ENCODE data around the gene ZFYVE26. TPM values are rescaled to one million over a fixed set of nuclear protein-coding genes. Genes with fewer than 3 reads are reported as not detected.
A peak's percentile ranks its signal among the peaks of the same experiment; 100 is the strongest.
"Not testable (repeated sequence)": the region's sequence is repeated elsewhere in the genome, so short reads cannot be mapped to it uniquely, and the experiment has no call there.

ZFYVE26 gene
- total RNA-seq, 6 experiments from 2014 or later = 8.3 to 14.8 (median 11.3) TPM

DNA sequence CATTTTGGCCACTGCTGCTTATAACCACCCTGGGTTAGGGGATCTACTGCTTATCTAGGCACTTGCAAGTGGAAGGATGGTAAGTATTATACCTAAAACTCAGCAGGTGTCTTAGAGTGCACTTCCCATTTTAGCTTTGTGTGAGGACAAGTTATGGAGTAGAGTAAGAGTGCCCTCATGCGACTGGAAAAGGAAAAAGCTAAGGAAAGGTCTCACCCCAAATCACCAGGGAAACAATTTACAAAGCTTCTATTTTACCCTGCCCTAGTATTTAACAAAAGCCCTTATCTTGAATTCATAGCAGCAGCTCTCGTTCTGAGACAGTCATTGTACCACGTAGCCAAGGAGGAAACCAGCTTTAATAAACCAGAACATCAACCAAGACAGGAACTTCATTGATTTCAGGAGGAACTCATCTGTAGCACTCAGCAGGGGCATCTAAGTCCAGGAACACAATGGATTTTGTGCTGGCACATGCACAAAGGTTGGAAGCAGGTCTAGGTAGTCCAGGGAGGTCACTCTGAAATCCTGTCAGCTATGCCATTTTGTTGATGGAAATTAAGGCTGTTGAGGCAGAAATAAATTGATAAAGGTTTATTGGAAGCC, 111.8 kb downstream of the ZFYVE26 start:
- TF ChIP-seq POLR2A (IDR thresholded peaks at IDR 0.05) (no peak), CTCF (IDR thresholded peaks at IDR 0.05) (peak; percentile 70 to 85 (median 76))
- ATAC-seq (peak; percentile 91 to 96 (median 94)), DNase-seq (no peak)
- 0% methylated on average over 3 of the region's 3 CpGs for whole genome bisulfite sequencing (ENCODE audit: insufficient coverage, low coverage, low lambda C conversion rate, missing lambda C conversion rate)
- Histone ChIP-seq H3K36me3 (no peaks in the 10 kb centered on the region), H3K27ac (no peak overlapping the region), H3K4me3 (no peak overlapping the region), H3K27me3 (no peaks in the 10 kb centered on the region), H3K4me1 (peaks cover 0 to 19% (median 4%) of the 10 kb centered on the region in 4 donors), H3K9me3 (no peaks in the 10 kb centered on the region)
- intact Hi-C loops (cut with DNase I) = no loop called here

- 12% methylated on average over 3 of the region's 3 CpGs for WGBS (ENCODE audit: insufficient coverage, low coverage, low lambda C conversion rate, missing lambda C conversion rate)
- peak; percentile 65 to 72 (median 66) for ATAC-seq
- no peak overlapping the region for H3K27ac ChIP-seq
- H3K9me3 ChIP-seq = no peaks in the 10 kb centered on the region
- TF ChIP-seq CTCF (IDR thresholded peaks at IDR 0.05) = no peak
- TF ChIP-seq POLR2A (IDR thresholded peaks at IDR 0.05) = no peak
- intact Hi-C loops (cut with DNase I) = no loop called here
- no peaks in the 10 kb centered on the region for H3K36me3 ChIP-seq
- no peaks in the 10 kb centered on the region for H3K27me3 ChIP-seq
- H3K4me3 ChIP-seq = no peak overlapping the region
- H3K4me1 ChIP-seq = peaks cover 0 to 17% (median 1%) of the 10 kb centered on the region in 4 donors
- no peak for DNase-seq
Measured at GRCh38 chr14:67703997-67704396, 112.4 kb downstream of the ZFYVE26 start.

- ATAC-seq; intact Hi-C loops (cut with DNase I); H3K4me3 ChIP-seq; H3K27me3 ChIP-seq; H3K27ac ChIP-seq; H3K36me3 ChIP-seq; H3K9me3 ChIP-seq; DNase-seq: not testable (repeated sequence)
- H3K4me1 ChIP-seq = peaks cover 0 to 18% (median 0%) of the 10 kb centered on the region in 4 donors
- 84% methylated on average over 8 of the region's 8 CpGs for WGBS (ENCODE audit: insufficient coverage, low coverage, low lambda C conversion rate, missing lambda C conversion rate)
Measured at GRCh38 chr14:67701492-67701891, 114.9 kb downstream of the ZFYVE26 start, which contains the start of gene RDH12. RDH12 (plus strand) TSS chr14:67701886; CDS start chr14:67722643, 20,757 bp downstream.

- H3K36me3 ChIP-seq = no peaks in the 10 kb centered on the region
- WGBS (ENCODE audit: insufficient coverage, low coverage, low lambda C conversion rate, missing lambda C conversion rate) = 23% methylated on average over 1 of the region's 1 CpG
- intact Hi-C loops (cut with DNase I) = no loop called here
Measured at GRCh38 chr14:67698179-67698578, 118.2 kb downstream of the ZFYVE26 start.

More at GRCh38 chr14:67698179-67698578, 118.2 kb downstream of the ZFYVE26 start:
- Histone ChIP-seq H3K9me3 (no peaks in the 10 kb centered on the region), H3K27ac (peak overlapping the region in 2 of 3 donors; percentile 39 to 59), H3K4me3 (no peak overlapping the region), H3K27me3 (no peaks in the 10 kb centered on the region), H3K4me1 (peaks cover 0 to 6% (median 0%) of the 10 kb centered on the region in 4 donors)
- ATAC-seq (no peak), DNase-seq (no peak)
- TF ChIP-seq CTCF (IDR thresholded peaks at IDR 0.05) = no peak
- no peak for TF ChIP-seq POLR2A (IDR thresholded peaks at IDR 0.05)

Data from right lobe of liver (tissue), 6 donors.